ENCODE data around the gene OGFRL1.

Gene OGFRL1

DNA sequence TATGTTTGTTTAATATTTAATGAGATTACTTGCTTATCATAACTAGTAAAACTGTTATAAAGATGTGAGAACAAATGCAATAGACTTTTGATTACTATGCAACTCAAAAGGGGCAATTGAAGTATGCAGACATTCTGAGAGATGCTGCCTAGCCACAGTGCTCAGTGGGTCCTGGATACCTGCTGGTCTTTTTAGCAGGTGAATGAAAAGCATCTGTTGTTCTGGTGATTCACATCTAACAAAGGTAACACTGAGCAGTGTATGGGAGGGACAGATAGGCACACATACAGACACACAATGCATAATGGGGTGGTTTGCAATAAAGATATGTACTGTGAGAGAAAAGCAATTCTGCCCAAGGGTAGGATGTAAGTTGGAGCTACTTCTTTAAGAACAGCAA, 46.9 kb downstream of the OGFRL1 start:
- no peak for DNase-seq

DNA sequence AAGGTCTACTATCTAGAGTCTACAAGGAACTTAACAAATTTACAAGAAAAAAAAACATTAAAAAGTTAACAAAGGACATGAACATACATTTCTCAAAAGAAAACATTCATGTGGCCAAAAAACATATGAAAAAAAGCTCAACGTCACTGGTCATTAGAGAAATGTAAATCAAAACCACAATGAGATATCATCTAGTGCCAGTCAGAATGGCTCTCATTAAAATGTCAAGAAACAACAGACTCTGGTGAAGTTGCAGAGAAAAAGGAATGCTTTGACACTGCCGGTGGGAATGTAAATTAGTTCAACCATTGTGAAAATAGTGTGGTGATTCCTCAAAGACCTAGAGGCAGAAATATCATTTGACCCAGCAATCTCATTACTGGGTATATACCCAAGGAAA, 48.3 kb downstream of the OGFRL1 start:
- DNase-seq: no peak

DNA sequence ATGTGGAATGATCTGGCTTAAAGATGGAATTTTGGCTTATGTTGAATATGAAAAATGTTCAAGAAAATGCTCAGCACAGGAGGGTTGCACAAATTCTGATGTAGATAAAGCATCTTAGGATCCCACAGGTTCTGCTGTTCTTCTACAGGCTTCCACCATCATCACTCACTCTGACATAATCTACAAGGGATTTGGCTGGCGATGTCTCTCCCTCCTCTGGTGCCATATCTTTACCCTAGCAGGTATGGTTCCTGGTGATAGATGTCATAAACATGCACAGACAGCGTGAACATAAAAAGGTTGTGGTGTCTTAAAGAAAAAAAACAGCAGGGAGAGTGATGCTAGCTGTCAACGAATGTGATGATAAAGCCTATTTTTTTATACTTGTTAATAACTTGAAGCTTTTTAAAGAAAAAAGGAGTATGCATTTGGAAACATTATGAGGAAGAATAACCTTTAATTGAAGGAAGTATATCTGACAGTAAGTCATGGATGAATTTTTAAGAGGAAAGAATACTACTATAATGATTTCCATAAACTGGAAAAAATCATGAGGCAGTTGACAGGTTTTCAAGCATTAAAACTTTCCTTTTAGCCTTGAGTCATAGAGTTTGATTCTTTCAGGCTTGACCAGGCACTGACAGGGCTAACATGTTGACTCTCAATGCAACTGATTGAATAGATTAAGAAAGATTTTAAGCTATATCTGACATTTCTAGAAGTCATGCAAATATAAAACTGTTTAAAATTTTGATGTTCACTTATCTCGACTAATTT, 50.1 kb downstream of the OGFRL1 start:
- DNase-seq: no peak

DNA sequence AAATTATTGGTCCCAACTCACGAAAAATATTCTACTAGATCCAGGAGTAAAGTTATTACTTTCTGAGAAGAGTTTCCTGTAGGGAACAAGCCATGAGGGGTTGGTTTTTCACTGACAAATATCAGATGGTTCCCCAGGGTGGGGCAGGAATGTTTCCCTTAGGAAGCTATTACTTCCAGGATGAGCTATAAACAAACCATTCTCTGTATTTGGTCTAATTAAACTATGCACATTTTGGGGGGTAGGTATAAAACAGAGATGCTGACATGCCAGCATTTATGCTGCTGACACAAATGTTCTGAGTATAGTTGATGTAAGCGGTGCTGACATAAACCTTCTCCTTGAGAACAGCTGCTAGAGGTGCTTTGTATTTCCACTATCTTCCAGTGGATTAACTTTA, 54.2 kb downstream of the OGFRL1 start:
- DNase-seq: no peak

DNA sequence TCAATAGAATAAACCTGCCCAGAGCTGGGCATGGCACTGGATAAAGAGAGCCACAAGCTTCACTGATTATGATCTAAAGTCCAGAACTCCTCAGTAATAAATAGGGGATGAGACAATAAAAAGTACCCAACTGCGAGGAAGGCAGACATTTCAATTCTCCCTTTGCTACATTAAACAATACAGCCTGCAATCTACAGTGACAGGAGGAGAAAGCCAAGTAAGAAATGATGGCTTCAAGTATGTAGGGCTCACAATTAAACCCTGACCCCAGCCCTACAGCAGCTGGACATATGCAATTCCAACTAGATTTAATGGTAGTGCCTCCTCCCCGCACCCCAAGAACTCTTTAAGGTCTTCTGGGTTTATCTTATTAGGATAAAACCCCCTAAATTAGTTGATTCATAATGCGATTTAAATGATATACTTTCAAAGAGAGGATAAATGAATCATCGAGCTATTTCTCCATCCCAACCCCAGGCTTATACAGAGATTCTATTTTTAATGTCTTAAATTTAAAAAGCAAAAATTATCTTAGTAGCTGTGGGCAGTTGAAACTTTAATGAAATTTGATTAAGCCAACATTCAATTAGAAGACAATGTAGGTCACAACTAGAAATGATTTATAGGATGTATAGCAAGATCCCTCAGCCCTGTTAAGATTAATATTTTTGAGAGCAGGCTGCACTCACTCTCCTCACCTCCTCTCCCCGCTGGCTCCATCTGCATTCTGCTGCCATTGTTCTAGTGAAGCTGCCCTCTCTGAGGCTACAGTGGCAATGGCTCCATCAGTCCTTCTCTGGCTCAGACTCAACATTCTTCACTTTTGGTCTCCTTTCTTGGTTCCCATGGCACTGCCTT, 57.1 kb downstream of the OGFRL1 start:
- no peak for DNase-seq

DNA sequence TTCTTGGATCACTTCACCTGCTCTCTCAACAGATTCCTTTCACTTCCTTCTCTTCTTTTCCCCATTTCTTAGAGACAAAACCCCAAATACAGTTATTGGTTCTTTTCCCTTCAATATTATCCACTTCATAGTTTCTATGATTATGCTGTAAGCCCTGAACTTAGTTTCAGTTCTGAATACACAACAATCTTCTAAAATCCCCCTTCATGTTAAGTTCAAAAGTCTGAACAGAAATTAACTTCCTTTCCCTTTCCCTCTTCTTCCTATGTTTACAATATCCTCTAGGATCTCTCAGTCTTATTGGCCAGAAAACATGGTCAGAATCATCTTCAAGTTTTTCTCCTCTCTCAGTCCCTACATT, 57.7 kb downstream of the OGFRL1 start:
- no peak for DNase-seq

DNA sequence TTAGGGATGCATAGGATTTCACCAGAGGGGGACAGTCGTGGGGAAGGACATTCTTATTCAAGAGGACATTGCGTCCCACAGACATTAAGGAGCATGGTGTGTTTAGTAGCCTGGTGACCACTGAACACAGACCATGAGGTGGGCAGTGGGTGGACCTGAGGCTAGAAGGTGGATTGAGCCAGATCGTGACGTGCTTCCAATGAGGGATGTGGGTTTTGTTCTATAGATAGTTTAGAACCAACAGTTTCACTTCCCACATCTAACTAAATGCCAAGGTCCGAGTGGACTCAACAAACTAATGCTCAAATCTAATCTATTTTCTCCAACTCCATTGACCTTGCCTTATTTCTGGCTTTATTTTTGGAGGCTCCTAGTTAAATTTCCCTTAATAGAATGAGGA, 58.5 kb downstream of the OGFRL1 start:
- DNase-seq: no peak

DNA sequence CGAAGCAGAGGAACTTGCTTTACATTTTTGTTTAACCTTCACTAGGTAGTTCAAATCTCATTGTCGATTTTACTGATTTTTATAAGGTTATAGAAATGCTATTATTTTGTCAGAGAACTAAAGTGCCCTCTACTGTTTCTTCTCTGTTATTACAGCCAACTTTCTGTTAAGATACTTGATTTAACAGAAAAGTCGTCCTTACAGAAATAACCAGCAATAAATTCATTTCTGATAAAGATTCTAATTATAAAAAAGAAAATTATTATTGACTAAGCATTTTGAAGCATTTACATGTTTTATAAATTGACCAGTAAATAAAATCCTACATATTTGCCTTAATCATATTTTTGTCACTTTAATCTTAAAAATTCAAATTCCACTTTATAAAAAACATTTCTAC, 60.8 kb downstream of the OGFRL1 start:
- no peak for DNase-seq

DNA sequence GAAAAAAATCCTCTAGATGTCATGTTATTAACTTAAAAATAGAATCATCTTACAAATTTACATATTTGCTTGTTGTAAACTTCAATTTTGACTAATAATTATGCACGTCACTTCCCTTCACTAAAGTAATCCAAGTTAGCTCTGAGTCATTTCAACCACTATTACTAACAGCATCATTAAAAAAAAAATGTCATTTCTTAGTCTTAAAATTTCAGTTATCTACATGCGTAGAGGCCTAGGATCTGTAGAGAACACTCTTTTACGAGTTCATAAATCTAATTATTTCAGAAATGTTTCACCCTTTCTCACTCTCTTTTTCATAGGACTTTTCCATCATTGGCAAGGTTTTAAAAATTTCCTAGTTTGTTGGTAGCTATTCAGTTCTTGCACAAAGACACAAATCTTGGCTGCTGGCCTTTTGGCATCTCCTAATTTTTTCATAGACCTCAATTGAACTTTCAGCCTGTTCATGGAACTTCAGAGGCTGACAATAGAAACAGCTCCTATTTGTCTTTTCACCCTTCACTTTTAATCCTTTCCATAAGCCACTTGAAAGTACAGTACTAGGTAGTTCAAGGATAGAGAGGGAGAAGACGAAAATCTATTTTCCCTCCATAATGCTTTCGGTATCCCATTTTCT, 61.5 kb downstream of the OGFRL1 start:
- DNase-seq: no peak

DNA sequence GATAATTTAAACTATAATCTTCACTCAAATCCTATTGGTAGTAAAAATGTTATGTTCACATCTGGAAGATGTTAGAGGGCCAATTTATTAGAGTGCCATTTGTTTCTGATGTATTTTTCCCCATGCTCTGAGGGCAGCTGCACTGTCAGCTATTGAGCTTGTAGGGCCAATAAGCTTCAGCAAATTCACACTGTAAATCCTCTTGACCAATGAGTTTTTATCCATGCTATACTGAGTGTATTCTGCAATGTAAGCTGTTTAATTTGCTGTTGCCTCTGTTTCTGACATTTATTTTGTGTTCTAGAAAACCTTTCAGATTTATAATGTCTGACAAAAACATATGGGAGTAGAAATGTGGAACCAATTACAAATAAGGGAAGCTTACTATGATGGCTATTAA, 62.6 kb downstream of the OGFRL1 start:
- DNase-seq: no peak
